GM19467 (cell line): ENCODE data around the gene EXOSC10.

Source experiments
- ATAC-seq: cut with Tn5 transposase; IDR thresholded peaks from one replicate; pipeline ENCODE4 v1.9.1; 2021; ENCODE audit warnings: mild to moderate bottlenecking, moderate library complexity; ENCODE audit not compliant: unreplicated experiment

Gene EXOSC10

GRCh38 chr1:11099310-11100148 lies at the start of gene EXOSC10:
TSS of gene EXOSC10 (minus strand) at chr1:11099869. CDS start at chr1:11099831, 38 bp downstream.
- ATAC-seq: peak; percentile 85

- ATAC-seq: no peak
Measured at GRCh38 chr1:11147197-11147770, 47.6 kb upstream of the EXOSC10 start.

- no peak for ATAC-seq
Measured at GRCh38 chr1:11145741-11146140, 46.1 kb upstream of the EXOSC10 start.

- ATAC-seq: no peak
Measured at GRCh38 chr1:11144570-11145256, 45.0 kb upstream of the EXOSC10 start.

- ATAC-seq: no peak
Measured at GRCh38 chr1:11143907-11144306, 44.2 kb upstream of the EXOSC10 start.

- ATAC-seq: no peak
Measured at GRCh38 chr1:11143401-11143800, 43.7 kb upstream of the EXOSC10 start.

GRCh38 chr1:11142618-11143391 lies 43.1 kb upstream of the EXOSC10 start:
- no peak for ATAC-seq

- ATAC-seq: no peak
Measured at GRCh38 chr1:11138952-11139351, 39.3 kb upstream of the EXOSC10 start.

- ATAC-seq: no peak
Measured at GRCh38 chr1:11138029-11138428, 38.4 kb upstream of the EXOSC10 start.

GRCh38 chr1:11134898-11135266 lies 35.2 kb upstream of the EXOSC10 start:
- no peak for ATAC-seq

GRCh38 chr1:11134251-11134897 lies 34.7 kb upstream of the EXOSC10 start:
- no peak for ATAC-seq

GRCh38 chr1:11132563-11133293 lies 33.1 kb upstream of the EXOSC10 start:
- no peak for ATAC-seq

GRCh38 chr1:11131816-11132215 lies 32.1 kb upstream of the EXOSC10 start:
- ATAC-seq: no peak

- ATAC-seq: no peak
Measured at GRCh38 chr1:11130406-11130805, 30.7 kb upstream of the EXOSC10 start.

GRCh38 chr1:11129649-11130390 lies 30.2 kb upstream of the EXOSC10 start:
- ATAC-seq: no peak

- no peak for ATAC-seq
Measured at GRCh38 chr1:11126569-11126968, 26.9 kb upstream of the EXOSC10 start.

GRCh38 chr1:11125931-11126330 lies 26.3 kb upstream of the EXOSC10 start:
- no peak for ATAC-seq

- no peak for ATAC-seq
Measured at GRCh38 chr1:11124965-11125364, 25.3 kb upstream of the EXOSC10 start.

- ATAC-seq: no peak
Measured at GRCh38 chr1:11116318-11116717, 16.6 kb upstream of the EXOSC10 start.
